ENCODE results near the gene TFB2M. TPM values are rescaled to one million over a fixed set of nuclear protein-coding genes. Genes with fewer than 3 reads are reported as not detected.

Gene TFB2M
- total RNA-seq: 10 to 100 TPM; 15.1 to 25.3 TPM

GRCh38 chr1:246566128-246566812 is at the start of gene TFB2M, which contains the start of gene CNST:
Gene TFB2M, minus strand, starts transcription at chr1:246566261. Its CDS starts 123 bp downstream, at chr1:246566138.
Gene CNST, plus strand, starts transcription at chr1:246566456. Its CDS starts 25,107 bp downstream, at chr1:246591563.

DNA sequence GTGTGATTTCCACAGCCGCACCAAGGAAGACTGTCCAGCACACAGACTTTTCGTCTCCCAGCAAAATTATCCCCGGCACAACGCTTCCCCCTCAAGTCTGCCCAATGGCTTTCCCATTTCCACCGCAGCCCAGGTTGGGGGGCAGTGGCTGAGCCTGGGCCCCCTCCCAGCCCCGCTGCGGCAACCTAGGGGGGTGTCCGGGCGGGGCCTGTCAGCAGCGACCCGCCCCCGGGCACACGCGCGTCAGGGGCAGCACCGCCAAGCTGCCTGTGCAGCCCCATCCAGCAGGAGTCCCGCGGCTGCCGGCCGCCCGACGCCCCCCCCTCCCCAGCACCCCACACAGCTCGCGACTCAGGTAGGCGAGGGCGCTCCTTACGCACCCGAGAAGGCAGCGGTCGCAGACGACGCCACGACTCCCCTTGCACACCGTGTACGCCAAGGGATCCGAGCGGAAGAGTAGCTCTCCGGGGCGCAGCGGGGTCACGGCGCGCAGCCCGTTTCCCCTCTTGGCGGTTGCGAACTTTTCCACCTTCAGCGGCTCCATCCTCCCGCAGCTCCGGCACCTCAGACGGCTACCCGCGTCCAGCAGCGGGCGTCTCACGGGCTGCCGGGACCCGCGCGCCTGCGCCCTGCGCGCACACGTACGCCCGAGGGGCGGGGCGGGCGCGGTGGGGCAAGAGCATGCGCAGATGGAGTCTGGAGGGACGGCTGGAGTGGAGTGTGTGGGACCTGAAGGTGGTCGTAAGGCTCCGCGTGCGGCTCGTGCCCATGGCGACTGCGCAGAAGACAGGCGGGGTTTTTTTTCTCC is 59.2 kb downstream of the TFB2M start, which contains the start of gene SMYD3:
TSS of gene SMYD3 (minus strand) at position 606 of the 808 bp plus-strand sequence.

Small RNAs within 50 kb of the gene (small RNA-seq; reads per million reads assigned to genes)
- gene AL356583.2: 0 reads per million in 2 donors

Other genes with a start within 250 kb of the TFB2M start
- 10 to 100 TPM; 30.3 to 36.1 TPM for gene SMYD3, start 59.0 kb downstream of the TFB2M start, total RNA-seq
- 10 to 100 TPM; 22.3 to 22.7 TPM for gene CNST, start 195 bp upstream of the TFB2M start, total RNA-seq
- 100 to 1,000 TPM in 1 of 2 donors, 10 to 100 TPM in 1; 78.9 to 144 TPM for gene SCCPDH, start 158.1 kb upstream of the TFB2M start, total RNA-seq

Measured in melanocyte of skin (primary cell).